Stomach (tissue), 4 donors: Measurements from ENCODE around the gene FNTB.

Experiments
- EP300 ChIP-seq: sonication (generic); formaldehyde crosslinking; IDR thresholded peaks from one replicate; pipeline ENCODE4 v1.6.1; 2017; ENCODE audit warnings: antibody characterized with exemption
- POLR2A ChIP-seq, 4 donors: fragments of 450-650 bp; IDR thresholded peaks; one replicate each; pipeline ENCODE4 v1.6.1; 2016; ENCODE audit warnings: antibody characterized with exemption in 4 of 4, control low read depth in 2 of 4, mild to moderate bottlenecking in 1 of 4, moderate library complexity in 1 of 4
- POLR2AphosphoS5 ChIP-seq, 3 donors: sonication (generic); formaldehyde crosslinking; IDR thresholded peaks; one replicate each; pipeline ENCODE4 v1.6.1; 2016; ENCODE audit warnings: antibody characterized with exemption in 3 of 3
- TF ChIP-seq, protein P1 (sequence below), 7 experiments: fragments of 450-650 bp in 4 of 7; fragments of 200-600 bp in 3 of 7; sonication (generic) in 3 of 7; IDR thresholded peaks; one replicate each; pipeline ENCODE4 v1.5.1; 2016 to 2019; ENCODE audit warnings: antibody characterized with exemption in 7 of 7, control low read depth in 2 of 7, mild to moderate bottlenecking in 1 of 7

DNA sequence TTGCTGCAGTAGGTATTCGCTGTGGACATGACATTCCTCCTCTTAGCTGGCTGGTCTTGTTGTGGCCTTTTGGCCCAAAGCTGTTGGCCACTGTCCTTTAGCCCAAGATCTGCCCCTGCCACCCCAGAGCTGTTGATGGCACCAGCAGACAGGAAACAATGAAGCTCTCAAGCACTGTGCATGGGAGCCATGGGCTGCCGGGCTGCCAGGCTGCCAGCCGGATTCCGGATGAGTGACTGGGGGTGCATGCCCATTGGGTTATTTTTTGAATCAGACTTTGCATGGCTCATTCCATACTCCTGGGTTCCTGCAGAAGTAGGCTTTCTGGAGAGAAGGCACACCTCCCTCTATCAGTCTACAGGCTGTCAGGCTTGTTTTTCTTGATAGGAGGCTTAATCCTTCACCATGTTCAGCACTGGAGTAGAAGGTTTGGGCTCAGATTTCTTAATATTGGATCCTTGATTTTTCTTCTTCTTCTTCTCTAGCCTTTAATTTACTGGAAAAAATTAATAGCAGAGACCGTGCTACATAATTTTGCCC is 83.2 kb downstream of the FNTB start:
- TF ChIP-seq, protein P1, sequence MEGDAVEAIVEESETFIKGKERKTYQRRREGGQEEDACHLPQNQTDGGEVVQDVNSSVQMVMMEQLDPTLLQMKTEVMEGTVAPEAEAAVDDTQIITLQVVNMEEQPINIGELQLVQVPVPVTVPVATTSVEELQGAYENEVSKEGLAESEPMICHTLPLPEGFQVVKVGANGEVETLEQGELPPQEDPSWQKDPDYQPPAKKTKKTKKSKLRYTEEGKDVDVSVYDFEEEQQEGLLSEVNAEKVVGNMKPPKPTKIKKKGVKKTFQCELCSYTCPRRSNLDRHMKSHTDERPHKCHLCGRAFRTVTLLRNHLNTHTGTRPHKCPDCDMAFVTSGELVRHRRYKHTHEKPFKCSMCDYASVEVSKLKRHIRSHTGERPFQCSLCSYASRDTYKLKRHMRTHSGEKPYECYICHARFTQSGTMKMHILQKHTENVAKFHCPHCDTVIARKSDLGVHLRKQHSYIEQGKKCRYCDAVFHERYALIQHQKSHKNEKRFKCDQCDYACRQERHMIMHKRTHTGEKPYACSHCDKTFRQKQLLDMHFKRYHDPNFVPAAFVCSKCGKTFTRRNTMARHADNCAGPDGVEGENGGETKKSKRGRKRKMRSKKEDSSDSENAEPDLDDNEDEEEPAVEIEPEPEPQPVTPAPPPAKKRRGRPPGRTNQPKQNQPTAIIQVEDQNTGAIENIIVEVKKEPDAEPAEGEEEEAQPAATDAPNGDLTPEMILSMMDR (IDR thresholded peaks at IDR 0.05), result no peak
- TF ChIP-seq POLR2AphosphoS5 (IDR thresholded peaks at IDR 0.05) (no peak), EP300 (no peak), POLR2A (IDR thresholded peaks at IDR 0.05) (no peak)
